Ishikawa (cell line): ENCODE measurements around the gene CDH13.

Source experiments
- CEBPB ChIP-seq: IDR thresholded peaks from 2 replicates; pipeline ENCODE4 v1.6.1; 2012
- EP300 ChIP-seq: IDR thresholded peaks from 2 replicates; pipeline ENCODE4 v1.6.1; 2012; ENCODE audit warnings: borderline replicate concordance
- FOXM1 ChIP-seq: IDR thresholded peaks from 2 replicates; pipeline ENCODE4 v1.6.1; 2012; ENCODE audit warnings: low read depth, borderline replicate concordance
- MAX ChIP-seq: IDR thresholded peaks from 2 replicates; pipeline ENCODE4 v1.6.1; 2012
- RAD21 ChIP-seq: IDR thresholded peaks from 2 replicates; pipeline ENCODE4 v1.6.1; 2012; ENCODE audit warnings: low read depth
- REST ChIP-seq: IDR thresholded peaks from 2 replicates; pipeline ENCODE4 v1.6.1; 2012; ENCODE audit warnings: low read depth, mild to moderate bottlenecking
- TAF1 ChIP-seq: IDR thresholded peaks from 2 replicates; pipeline ENCODE4 v1.6.1; 2012; ENCODE audit warnings: low read depth, mild to moderate bottlenecking
- TEAD4 ChIP-seq: IDR thresholded peaks from 2 replicates; pipeline ENCODE4 v1.6.1; 2012
- YY1 ChIP-seq: IDR thresholded peaks from 2 replicates; pipeline ENCODE4 v1.6.1; 2012; ENCODE audit warnings: low read depth
- ZBTB7A ChIP-seq: IDR thresholded peaks from 2 replicates; pipeline ENCODE4 v1.6.1; 2012; ENCODE audit warnings: low read depth

GRCh38 chr16:83437036-83437435 lies 810.3 kb downstream of the CDH13 start:
- TF ChIP-seq FOXM1 (no peak), REST (no peak), TAF1 (no peak), CEBPB (no peak), MAX (no peak), ZBTB7A (no peak), TEAD4 (no peak), YY1 (no peak), RAD21 (no peak), EP300 (no peak)
